GM18909 (cell line): ENCODE results near the gene CCDC78.
A peak's percentile ranks its signal among the peaks of the same experiment; 100 is the strongest.

Experiments
- ATAC-seq: cut with Tn5 transposase; IDR thresholded peaks from one replicate; pipeline ENCODE4 v1.9.1; 2021; ENCODE audit warnings: mild to moderate bottlenecking; ENCODE audit not compliant: unreplicated experiment, poor library complexity

CCDC78 gene

DNA sequence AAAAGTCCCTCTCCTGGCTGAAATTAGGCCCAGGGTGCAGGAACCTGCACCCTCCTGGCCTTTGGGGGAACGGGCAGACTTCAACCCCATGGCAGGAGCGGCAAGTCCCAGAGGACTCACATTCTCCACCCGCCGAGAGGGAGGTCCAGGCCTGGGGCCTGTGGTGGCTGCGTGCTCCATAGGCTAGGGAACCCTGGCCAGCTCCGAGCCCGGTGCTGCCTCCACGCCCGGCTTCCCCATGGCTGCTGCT is 130 bp downstream of the CCDC78 start:
- no peak for ATAC-seq

DNA sequence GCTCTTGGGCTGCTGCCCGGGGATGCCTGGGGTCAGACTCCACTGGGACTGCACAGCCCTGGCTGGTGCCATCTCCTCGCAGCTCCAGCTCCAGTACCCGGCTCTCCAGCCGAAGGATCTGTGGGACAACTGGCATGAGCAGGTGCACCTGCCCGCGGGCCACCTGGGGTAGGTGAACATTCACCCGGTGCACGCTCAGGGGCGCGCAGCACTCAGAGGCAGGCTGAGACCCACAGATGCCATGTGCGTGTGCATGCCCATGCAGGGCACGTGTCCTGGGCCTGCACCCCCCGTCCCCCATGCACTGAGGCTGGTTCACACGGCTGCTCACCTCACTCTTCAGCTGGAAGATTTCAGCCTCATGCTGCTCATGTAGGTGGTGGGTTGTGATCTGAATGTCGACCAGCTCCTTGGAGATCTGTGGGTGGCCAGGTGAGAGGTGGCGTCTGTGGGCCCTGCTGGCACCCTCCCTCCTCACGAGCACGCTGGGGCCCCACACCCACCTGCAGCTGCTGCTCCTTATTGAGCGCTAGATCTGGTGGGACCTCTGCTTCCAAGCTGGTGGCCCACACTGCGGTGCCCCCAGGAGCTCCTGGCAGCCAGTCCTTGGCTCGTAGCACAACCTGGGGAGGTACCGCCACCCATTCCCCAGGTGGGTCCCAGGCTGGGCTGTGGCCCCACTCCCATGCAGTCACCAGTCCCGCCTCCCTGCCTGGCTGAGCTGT is 618 bp downstream of the CCDC78 start:
- no peak for ATAC-seq

DNA sequence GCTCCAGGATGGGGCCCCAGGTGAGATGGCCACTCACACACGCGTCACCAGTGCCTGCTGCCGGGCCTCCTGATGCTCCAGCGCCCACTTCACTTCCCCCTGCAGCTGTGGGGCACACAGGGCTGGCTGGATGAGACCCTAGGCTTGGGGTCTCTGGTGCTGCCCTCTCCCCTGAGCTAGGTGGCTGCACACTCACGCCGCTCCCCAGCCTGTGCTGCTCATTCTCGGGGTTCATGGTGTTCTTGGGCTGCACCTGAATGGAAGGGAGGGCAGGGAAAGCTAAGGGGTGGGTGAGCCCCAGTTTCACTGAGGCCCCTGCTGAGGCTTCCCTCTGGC is 1.2 kb downstream of the CCDC78 start:
- no peak for ATAC-seq

DNA sequence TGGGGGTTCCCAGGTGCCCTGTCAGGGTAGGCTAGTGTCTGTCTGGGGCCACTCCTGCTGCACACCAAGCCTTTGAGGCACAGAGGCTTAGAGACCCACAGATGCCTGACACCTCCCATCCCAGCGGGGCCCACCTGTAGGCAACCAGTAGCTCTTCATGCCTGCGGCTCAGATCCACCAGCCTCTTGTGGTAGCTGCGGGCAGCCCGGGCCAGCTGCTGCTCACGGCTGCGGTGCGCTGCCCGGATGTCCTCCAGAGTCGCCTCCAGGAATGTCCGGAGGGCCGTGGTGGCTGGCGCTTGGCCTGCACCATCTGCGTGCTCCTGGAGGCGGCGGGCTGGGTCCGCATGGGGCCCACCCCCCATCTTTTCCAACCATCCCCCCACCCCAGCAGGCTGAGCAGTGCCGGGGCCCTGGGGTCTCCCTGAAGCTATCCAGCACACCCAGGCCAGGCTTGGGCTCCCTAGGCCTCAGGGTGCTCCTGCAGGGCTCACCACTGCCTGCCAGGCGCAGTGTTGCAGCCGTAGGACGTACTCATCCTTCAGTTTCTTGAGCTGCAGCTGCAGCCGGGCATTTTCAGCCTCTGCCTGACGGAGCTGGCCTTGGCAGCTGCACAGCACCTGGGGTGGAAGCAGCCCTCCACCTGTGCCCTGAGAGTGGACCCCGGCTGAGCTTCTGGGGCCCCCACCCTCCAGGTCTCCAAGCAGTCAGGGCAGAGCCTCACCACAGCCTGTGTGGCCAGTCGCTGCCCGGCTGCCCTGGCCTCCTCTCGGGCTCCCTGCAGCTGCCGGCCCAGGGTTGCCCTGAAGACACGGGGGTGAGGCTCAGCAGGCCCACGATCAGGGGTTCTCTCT is 1.8 kb downstream of the CCDC78 start:
- ATAC-seq = no peak

GRCh38 chr16:723695-724094 is 2.5 kb downstream of the CCDC78 start:
- ATAC-seq = no peak

- no peak for ATAC-seq
Measured at GRCh38 chr16:722835-723633, 3.2 kb downstream of the CCDC78 start.

GRCh38 chr16:721765-722540 is 4.3 kb downstream of the CCDC78 start:
- ATAC-seq = no peak

DNA sequence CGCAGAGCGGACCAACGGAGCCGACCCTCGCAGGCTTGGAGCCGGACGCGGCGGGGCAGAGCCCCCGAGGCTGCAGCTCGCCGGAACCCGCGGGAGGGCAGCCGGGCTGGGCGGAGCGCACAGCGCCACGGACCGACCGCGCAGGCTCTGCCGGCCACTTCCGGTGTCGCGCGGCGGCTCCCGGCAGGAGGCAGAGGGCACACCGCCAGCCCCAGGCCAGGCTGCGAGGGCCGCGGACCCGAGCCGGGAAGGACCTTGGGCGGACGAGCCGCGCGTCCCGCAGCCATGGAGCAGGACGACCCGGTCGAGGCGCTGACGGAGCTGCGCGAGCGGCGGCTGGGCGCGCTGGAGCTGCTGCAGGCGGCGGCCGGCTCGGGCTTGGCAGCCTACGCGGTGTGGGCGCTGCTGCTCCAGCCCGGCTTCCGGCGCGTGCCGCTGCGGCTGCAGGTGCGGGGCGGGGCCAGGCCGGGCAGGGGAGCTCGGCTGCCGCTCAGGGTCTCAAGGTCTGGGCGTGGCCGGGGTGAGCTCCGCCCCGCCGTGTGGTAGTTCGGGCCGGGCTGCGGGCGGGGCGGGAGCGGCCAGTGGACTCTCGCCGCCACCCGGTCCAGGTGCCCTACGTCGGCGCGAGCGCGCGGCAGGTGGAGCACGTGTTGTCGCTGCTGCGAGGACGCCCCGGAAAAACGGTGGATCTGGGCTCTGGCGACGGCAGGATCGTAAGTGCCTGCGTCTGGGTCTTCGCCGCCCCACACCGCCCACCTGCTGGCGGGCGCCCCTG is 5.1 kb downstream of the CCDC78 start, which contains the start of gene ANTKMT:
Gene ANTKMT (plus strand): TSS at position 157 of the 775 bp plus-strand sequence. CDS start 129 bp downstream, at position 286.
- peak; percentile 70 for ATAC-seq

GRCh38 chr16:720447-720989 is 5.7 kb downstream of the CCDC78 start:
- ATAC-seq = peak; percentile 24

DNA sequence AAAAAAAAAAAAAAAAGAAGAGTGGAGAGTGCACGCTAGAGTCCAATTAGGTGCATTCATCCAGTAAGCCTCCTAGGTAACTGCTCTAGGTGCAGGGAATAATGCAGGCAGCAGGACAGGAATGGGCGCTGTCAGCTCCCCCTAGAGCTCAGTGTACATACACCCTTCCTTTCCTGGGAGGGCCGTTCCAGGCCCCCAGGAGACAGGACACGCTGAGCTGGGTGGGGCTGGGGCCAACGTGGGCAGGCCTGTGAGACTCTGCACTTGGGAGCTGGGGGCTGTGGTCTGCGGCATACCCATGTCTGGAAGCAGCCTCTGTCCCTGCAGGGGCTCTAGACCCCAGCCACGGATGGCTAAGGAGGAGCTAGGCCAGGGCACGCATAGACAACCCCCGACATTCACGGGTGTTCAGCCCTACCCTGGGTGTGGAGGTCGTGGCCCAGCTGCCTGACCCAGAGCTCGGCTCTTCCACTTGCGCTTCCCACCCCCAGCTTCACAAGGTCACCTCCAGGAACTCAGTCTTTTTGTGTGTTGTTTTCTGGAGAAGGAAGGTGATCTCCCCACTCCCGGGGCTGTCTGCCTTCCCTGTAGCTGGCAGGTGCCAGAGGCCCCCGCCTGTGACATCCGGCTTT is 6.3 kb downstream of the CCDC78 start:
- ATAC-seq = peak; percentile 6

DNA sequence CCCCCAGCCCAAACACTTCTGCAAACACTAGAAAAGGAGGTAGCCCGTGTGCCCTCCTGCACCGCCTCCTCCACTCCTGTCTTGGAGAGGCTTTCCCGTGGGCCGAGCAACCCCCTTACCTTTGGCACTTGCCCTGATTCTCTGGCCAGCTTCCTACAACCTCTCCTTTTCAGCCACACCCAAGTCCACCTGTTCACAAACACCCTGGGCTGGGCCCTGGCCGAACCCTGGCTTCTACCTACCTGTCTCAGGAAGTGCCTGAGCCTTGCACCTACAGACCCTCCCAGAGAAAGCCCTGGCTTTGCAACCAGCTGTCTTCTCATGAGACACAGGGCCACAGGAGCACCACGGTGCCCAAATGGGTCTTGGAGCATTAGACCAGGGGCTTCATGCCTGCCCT is 7.3 kb downstream of the CCDC78 start:
- no peak for ATAC-seq

DNA sequence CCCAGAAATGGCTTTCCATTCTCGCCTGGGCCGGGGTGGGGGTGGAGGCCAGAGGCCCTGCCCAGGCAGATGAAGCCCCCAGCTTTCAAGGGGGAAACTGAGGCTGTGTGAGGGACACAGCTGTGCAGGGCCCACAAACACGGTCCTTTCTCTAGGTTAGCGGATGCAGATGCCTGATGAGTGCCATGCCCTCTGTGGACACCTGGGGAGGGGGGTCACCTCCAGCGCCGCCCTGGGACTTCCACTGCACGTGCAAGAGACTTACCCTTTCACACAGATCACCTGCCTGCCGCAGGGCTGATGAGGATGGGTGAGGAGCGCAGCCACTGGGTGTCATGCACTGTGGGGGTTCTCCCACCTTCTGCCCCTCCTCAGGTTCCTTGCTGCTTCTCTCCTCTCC is 7.9 kb downstream of the CCDC78 start:
- no peak for ATAC-seq

DNA sequence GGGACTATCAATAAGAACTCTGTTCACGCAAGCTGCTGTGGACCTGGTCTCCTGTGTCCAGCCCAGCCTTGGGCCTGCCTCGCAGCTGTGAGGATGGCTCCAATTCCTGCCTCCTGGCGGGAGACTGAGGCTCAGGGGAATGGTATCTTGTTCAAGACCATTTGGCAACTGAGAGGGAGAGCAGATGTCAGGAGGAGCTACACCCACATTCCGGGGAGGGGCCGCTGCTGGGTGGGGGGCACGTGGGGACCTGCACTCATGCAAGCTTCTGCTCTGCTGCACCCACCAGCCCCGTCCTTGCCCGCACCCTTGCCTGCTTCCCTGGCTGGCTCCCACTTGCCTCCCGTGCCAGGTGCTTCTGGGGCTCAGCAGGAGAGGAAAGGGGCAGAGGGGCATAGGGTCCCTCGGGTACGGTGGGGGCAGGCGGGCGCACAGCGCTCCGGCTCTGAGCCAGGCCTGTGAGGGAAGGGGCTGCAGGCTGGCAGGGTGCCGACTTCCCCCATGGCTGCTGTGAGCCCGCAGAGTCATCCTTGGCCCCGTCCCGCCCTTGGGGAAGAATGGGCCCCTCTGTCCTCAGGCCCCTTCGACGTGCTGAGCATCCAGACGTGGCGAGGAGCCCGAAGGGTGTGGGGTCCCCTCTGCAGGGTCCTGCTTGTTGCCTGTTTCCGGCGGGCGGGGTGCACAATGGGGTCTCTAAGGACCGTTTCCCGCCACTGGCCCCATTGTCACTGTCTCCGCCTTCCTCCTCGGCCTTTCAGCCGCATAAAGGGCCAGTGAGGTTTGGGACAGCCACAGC is 8.6 kb downstream of the CCDC78 start:
- ATAC-seq = no peak

- no peak for ATAC-seq
Measured at GRCh38 chr16:716768-717325, 9.4 kb downstream of the CCDC78 start.

DNA sequence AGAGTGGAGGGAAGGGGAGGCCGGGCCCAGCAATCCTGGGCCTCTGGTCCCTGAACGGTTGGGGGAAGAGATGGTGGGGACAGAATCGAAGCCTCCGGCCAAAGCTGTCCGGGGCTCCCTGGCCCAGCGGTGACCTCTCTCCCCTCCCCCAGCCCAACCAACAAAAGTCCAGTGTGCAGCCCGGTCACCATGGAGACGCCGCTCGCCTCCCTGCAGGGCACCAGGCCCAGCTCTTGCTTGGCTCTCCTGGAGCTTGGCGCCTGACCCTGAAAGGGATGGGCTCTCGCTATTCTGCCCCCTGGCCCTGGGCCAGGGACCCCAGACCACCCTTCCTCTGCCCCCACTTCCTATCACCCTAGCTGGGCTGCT is 10.1 kb downstream of the CCDC78 start:
- no peak for ATAC-seq

- peak; percentile 17 for ATAC-seq
Measured at GRCh38 chr16:715477-716199, 10.6 kb downstream of the CCDC78 start.
